Femur (tissue), 1 donor: Measurements from ENCODE around the gene GPC6.

Experiments
- DNase-seq: peaks from one replicate; pipeline ENCODE4 v3.0.0-alpha.2; 2017

GPC6 gene

DNA sequence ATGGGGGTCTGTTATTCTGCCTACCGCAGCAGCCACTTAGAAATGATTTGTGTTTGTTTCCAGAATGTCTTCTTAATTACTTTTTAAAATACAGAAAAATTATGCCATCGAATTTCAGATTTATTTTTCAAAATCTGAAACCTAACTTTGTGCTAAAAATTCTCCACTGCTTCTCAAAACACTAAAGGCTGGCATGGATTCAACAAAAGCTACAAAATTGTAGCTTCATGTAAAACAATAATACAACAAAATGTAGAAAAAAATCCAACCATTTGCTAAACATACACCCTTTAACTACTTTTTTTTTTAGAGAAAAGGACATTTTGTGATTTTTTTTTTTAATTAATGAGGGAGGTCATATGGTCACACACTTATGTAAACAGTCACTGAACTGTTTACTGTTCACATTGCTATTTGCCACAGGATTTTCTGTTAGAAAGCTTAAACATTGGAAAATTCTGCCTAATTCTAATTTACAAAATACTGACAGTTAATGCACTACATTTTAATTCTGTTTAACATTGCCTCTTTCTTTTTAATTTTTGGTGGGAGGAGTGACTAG is 646.3 kb downstream of the GPC6 start:
- DNase-seq = no peak

DNA sequence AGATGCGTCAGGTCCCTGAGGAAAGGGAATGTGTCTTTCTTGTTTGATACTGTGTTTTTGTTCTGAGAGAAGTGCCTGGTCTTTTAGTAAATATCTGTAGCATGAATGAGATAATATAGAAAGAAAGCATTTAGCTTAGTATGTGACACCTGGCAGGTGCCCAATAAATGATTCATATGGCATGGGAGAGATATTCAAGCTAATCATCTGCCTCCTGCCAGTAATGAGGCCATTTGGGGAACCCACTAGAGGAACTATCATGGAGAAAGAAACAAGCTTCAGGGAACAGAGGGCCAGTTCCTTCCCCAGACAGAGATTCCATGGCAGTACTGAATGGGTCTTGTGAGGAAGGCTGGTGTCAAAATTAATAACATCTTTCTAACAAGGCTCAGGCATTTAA is 648.9 kb downstream of the GPC6 start:
- DNase-seq = no peak

DNA sequence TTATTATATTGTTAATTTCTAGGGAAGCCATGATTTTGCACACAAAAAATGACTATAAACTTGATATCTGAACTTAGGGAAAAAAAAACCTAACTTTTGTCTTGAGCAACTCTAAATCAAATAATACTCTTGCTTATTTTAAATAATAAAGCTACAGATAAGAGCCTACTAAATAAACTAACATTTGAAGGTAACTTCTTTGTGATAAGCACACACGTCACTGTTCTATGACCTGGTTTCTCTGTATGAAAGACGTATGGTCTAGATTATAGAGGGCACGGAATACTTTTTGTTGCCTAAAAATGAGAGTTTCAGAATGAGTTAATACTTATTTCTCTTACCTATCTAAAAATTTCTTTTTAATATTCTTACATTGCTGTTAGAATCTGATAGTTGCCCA is 649.6 kb downstream of the GPC6 start:
- no peak for DNase-seq

DNA sequence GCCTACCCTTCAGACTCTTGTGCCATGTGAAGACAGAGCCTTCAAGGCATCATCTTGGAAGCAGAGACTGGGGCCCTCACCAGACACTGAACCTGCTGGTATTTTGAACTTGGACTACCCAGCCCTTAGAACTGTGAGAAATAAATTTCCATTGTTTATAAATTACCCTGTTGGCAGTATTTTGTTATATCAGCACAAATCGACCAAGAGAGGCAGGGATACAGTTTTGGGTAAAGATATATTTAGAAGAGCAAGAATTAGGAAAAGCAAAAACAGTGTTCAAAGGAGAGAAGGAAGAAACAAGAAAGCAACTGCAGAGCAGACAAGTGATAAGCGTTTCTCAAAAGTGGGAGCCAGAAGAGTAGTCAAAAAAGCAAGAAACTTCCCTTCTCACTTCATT is 652.1 kb downstream of the GPC6 start:
- DNase-seq = no peak

DNA sequence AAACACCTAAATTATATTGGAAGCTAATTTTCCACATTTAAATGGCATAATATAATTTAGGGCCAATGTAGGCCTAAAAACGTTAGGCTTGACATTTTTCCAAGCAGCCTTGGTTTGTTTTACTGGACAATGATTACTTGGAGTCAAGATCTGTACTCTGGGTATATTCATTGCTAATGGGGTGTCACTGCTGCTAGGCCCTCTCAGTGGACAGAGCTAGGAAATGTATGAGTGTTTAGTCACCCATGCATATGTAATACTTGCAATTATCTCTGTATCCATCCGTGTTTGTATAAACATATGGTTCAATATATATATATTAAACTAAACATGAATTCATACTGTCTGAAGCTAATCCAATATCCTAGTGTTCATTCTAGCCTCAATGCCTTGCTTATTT is 654.8 kb downstream of the GPC6 start:
- DNase-seq = no peak

DNA sequence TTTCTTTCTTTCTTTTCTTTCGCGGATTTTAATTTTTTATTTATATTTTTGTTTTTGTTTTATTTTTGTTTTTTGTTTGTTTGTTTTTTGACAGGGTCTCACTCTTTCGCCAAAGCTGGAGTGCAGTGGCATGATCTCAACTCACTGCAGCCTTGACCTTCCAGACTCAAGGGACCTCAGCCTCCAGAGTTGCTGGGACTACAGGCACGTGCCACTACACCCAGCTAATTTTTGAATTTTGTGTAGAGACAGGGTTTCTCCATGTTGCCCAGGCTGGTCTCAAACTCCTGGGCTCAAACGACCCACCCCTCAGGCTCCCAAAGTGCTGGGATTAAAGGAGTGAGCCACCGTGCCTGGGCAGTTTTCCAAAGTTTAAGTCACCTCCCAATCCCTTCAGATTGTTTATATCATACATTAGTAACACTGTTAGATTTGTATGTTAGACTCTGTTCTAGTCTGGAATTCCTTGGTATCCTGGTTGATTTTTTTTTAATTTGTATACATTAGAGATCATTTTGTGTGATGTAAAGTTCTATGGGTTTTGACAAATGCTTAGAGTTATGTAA is 655.6 kb downstream of the GPC6 start:
- no peak for DNase-seq

DNA sequence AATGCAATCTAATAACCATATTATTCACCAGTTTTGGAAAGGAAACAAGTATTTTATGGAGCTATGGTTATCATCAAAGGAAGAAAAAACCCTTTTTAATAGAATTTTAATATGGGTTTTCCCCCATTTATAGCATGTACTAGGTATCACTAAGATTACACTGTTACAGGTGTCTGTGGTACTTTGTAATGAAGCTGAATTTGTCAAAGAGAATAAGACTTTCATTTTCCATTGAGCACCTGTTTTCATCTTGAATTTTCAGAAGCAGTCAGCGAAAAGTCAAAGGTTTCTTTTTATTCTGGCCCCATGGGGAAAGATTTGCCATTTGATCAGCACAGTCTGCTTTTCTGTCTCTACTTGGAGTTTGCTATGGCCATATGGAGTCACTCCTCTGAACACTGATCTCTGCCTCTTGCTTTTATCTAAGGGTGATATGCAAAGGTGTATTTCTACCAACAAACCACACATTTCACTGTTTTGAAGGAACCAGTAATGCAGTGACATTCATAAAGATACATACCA is 662.9 kb downstream of the GPC6 start:
- no peak for DNase-seq

DNA sequence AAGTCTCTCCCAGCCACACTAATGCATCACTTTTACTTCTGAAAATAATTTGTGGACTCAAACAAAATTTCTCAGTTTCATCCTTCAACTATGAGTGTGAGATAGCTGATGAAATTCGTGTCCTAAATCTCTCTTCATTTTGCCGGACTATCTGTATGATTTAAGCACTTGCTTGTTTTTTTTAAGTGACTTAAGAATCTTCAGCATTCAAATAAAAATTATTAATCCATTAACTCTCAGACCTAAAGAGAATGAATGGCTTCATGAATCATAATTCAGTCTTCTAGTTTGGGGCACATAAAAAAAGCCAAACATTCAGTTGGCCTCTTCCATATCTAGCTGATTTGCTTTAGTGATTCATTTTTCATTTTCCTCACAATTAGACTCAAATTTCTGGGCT is 673.4 kb downstream of the GPC6 start:
- DNase-seq = no peak

DNA sequence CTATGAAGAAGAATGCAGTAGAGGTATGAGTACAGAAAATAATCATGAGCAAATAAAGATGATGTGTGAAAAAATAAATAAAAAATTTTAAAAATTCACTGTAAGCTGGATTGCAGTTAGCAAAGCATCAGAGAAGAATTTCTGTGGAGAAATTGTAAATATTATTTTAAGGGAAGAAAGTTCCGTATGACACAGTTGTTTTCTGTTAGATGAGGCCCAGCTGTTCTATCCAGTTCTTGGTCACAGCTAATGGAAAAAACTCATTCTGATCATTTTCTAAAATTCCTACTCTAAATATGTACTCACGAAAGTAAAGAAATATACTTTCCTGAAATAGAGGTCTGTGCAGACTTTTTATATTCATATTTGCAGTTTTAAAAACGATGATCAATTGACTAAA is 674.1 kb downstream of the GPC6 start:
- DNase-seq = no peak

DNA sequence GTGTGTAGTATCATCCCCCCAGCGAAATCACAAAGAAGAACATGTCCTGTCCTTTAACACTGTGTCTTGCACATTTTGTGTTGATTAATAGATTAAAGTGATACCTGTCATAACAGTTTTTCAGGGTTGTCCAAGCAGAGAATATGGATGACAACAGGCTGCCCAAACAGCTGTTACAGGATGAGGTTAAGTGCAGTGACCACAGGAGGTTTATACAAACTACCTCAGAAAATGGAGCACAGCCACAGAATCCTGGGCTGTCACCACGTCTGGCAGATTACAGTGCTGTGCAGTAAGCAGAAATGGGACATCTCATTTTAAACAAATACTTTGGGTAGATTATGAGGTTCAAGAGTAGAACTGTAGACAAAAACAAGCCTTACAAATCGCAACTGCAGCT is 677.3 kb downstream of the GPC6 start:
- no peak for DNase-seq

DNA sequence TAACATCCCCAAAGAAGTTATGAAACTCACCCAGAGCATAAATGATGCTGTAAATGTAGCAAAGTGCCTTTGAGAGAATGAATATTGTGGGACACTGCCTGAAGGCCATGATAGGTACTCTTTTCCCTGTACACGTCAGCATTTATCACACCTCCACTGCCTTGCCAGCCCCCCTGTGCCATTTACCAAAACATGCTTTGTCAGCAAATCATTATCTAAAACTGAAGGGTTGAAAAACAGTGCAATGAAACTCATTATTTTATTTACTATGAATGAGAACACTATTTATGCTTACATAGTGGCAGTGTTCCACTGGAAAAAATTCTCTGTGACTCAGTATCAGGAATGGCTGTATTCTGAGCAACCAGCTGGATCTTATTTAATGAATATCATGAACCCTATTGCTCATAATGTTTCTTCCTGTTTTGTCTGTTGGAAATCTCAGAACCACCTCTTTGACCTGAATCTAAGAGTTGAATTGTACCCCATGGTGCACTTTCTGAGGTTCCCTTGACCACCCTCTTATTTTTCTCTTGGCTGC is 688.7 kb downstream of the GPC6 start:
- no peak for DNase-seq

DNA sequence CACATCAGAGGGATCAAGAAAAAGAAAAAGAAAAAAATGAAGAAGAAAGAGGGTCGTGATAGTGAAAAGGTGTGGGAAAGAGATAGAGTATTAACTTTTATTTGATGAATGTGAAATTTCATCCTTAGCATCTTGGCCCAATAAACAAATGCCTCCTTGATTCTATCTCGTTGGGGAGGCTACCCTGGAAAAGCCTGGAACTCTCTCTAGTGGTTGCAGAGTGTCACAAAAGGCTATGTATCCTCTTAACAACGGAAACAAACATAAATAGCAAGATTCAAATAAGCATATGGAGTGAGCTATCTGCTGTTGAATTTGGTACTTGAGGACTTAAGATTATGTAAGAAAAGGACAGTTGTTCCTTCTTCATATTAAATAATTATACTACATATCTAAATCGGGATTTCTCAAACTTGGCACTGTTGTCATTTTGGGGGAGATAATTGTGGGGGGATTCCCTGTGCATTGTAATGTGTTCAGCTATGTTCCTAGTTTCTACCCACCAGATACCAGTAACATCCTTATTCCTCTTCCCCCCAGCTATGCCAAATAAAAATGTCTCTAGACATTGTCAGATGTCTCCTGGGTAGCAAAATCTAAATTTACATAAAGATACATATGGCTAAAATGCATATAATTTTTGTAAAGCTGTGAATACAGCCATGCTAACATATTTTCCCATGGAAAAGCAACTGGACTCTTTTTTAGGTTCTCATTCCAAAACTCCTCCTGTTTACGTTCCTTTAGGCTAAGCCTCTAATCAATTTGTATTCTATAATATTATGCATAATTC is 695.7 kb downstream of the GPC6 start:
- no peak for DNase-seq

DNA sequence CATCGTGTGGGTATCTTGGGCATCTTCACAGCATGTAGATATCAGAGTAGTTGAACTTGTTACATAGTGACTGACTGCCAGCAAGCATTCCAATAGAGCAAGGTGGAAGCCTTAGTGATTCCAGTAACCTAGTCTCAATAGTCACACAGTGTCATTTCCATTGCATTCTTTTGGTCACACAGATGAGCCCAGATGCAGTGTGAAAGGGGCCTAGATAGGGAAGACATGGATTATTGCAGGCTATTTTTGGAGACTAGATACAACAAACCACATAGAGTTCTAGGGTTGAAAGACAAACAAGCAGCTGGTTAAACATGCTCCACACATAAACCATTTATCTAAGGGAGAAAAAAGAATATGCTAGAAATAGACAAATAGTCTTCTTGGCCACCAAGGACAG is 699.4 kb downstream of the GPC6 start:
- DNase-seq = no peak

DNA sequence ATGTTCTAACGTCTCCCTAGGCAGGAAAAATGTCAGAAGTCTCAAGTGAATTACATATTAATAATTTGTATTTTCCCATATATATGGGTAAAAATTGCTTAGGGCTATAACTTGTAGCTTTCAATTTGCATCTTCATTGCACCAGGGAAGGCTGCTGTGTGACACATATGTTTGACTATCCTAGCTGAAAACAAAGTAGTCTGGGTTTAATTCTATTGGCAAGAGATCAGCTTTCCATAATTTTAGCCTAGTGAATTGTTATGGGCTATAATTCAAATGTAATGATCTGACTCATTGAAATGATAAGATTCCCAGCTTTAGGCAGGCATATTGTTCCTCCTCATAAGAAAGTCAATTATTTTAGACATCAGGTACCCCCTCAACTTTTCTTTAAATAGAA is 699.8 kb downstream of the GPC6 start:
- DNase-seq = no peak

DNA sequence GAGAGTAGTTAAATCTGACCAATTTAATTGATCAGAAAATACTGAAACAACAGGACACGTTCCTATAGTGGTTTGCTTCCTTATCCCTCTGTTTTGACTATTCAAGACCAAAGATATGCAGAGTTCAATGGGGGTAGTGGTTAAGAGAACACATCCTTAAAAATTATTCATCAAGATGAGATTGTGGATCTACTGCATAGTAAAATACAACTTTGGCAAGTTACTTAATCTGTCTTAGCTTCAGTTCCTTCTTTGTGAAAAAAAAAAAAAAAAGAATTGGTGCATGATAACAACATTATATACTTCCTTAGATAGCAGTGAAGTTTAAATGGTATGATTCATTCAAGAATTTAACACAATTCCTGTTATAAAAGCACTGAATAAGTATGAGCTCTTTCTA is 700.8 kb downstream of the GPC6 start:
- DNase-seq = no peak

DNA sequence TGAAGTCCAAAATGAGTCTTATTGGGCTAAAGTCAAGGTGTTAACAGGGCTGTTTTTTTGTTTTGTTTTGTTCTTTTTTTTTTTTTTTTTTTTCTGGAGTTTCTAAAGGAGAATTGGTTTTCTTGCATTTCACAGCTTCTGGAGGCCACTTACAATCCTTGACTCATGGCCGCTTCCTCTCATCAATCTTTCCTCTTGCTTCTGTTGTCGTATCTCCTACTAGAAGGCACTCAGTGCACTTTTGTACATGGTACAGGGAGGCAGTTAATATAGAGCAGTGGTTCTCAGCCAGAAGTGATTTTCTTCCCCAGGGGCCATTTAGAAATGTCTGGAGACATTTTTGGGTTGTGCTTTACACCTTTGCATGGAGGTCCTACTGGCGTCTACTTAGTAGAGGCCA is 706.3 kb downstream of the GPC6 start:
- DNase-seq = no peak

DNA sequence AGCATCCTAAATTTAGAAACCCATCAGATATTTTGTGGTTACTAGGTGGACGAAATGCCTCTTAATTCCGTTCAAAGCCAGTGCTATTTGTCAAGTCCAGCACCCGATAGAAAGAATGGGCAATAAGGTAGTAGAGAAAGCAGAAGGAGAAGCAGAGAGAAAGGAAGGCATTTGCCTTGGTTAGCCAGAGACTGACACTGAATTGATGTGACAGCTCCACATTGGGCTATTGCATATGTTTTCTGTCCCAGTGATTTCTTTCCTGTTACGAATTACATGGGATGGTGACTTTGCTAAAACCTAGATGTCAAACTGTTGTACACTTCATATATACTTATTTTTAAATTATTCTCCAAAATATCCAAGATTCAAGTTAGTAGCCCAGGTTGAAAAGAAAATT is 710.3 kb downstream of the GPC6 start:
- no peak for DNase-seq

DNA sequence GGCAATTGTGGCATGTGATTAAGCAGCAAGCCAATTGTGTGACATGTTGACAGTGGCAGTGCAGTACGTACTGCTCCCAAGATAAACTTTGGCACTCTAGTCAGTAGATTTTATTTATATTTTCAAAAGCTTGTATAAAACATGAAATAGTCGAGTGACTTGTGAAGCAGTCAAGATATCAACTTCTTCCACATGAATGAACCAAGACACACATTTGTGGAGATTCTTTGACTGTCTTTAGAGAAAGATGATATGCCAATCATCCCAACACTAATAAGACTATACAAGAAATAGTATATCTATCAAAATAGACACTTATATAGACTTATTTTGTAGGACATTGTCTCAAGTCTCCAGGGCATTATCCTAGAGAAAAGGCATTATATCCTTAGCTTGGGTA is 714.8 kb downstream of the GPC6 start:
- DNase-seq = no peak

DNA sequence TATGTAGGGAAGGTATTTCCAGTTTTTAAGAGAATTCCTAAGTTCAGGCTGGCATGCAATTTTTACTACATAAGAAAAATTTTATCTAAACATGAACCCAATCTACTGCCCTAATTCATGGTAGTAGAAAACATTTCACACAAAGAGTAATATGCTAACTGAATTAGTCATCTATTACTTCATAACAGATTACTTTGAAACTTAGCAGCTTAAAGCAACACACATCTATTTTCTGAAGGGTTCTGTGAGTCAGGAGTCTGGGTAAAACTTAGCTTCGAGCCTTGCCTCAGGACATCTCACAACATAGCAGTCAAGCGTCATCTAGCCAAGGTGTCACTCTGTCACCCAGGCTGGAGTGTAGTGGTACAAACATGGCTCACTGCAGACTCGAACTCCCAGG is 715.4 kb downstream of the GPC6 start:
- DNase-seq = no peak

DNA sequence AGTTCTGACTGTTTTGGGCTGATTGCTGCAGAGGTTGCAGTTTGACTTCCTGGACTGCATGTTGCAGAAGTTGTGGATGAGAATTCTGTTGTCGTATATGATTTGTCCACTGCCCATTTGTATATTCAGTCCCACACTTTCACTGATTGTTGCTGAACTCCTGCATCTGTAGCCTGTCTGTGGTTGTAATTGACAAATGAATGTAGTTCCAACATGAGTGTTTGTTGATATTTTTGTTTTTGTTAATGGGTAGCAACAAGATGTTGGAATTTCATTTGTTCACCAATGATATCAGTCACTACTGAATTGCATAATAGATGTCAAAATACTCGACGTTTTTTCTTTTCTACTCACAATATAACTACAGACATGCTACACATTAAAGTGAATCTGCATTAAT is 719.0 kb downstream of the GPC6 start:
- DNase-seq = no peak

DNA sequence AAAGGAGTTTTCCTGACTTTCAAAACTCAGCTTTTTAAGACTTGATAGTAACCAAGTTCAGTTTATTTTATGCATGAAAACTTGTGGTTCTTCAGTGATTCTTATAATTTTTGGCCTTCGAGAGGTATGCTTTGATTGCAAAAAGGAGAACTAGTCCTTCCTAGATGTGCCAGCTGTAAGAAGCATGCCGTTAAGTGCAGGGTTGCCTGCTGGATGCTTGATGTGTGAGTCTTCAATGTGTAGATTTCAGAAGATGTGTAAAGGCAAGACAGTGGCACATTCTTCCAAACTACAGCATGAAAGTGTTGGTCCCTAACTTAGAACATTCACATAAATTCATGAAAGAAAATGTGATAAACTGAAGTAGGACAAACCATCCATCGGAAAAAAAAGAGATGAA is 720.4 kb downstream of the GPC6 start:
- DNase-seq = no peak

DNA sequence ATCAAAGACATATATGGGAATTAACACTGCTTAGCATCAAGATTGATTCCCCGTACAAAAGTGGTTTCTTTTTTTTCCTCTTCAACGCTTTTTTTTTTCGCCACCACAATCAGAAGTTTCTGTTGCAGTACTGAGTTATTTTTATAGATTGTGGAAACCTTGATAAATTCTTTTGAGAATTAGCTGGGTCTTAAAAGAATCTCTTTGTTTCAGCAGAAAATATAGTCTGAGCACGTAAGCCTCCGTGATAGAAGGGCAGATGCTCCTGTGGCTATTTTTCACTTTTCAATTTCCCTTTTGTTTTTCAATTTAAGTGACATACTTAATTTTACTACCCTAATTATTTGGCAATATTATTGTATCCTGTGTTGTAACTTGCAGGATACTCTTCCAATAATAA is 721.0 kb downstream of the GPC6 start:
- no peak for DNase-seq

DNA sequence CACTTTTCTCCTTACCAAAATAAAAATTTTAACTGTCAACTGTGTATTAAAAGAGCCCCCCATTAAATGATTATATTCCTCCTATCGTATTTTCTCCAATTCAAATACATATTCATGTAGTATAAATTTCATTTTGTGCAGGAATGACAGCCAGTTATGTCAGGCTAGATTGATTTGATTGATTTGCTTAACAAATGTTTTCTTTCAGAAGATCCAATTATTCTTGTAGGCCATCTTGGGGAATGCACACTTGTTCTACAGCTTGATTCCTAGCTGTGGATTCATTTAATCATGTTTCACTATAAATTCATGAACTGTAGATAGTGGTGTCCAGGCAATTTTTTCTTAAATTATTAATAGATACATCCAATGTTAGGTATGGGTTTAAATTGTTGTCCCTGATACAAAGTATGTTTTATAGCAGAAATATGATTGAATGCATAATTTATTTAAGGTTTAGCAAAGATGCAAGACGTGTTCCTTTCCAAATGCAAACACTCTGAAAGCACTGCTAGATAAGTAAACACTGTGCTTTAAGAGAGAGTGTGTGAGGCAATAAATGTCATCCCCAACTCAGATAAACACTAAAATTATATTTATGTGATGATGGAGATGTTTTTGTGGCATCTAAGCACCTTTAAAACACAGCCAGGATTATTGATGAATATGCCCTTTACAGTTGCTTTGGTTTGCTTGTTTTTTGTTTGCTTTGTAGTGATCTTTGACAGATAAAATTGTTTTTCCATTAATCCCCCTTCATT is 721.7 kb downstream of the GPC6 start:
- DNase-seq = no peak

DNA sequence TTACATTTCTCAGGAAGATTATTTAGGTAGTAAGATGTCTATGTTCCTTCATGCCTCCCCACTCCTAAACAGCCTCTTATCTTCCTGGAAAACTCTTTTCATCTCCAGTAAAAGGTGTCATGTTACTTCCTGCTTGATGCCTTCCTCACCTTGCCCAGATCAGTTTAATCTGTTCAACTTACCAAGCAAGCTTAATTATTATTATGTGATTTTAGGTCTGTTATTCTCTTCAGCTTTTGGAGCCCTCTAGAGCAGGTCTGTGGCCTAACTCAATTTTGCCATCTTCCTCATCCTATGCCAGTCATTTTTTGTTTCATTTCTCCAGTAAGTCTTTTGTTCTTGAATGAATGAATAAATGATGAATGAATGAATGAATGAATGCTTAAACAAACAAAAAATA is 724.5 kb downstream of the GPC6 start:
- no peak for DNase-seq
